HEK293 (cell line): ENCODE measurements around the gene MEGF6.

Experiments
- CTCF ChIA-PET: fragments of 350-600 bp; formaldehyde crosslinking; extraction: SDS; loops from one replicate; lab custom pipeline; 2021; ENCODE audit warnings: antibody characterized with exemption; lab: Yijun Ruan, JAX
- POLR2A ChIA-PET: fragments of 300-600 bp; formaldehyde crosslinking; extraction: SDS; loops from one replicate; lab custom pipeline; 2020; ENCODE audit warnings: antibody characterized with exemption, inconsistent platforms; lab: Yijun Ruan, JAX
- H3K27ac ChIP-seq: fragments of 200-500 bp; sonication (Bioruptor generic); 2 replicates; pipeline ENCODE4 v1.5.1; 2014; ENCODE audit warnings: low read depth, low read length, control low read depth, inconsistent platforms; ENCODE audit errors: extremely low read depth
- H3K36me3 ChIP-seq, 2 experiments: fragments of 200-500 bp in 1 of 2; sonication (Bioruptor generic) in 1 of 2; 1 replicate in 1 of 2; 2 replicates in 1 of 2; pipeline ENCODE4 v1.5.1; 2014 to 2017; ENCODE audit warnings: inconsistent platforms in 2 of 2, low read length in 2 of 2; ENCODE audit not compliant: control insufficient read depth in 2 of 2, insufficient read depth in 1 of 2
- H3K4me1 ChIP-seq: fragments of 200-500 bp; sonication (Bioruptor generic); 2 replicates; pipeline ENCODE4 v1.5.1; 2014; ENCODE audit warnings: mild to moderate bottlenecking, low read length, inconsistent platforms; ENCODE audit not compliant: control insufficient read depth, insufficient read depth
- H3K4me3 ChIP-seq: 2 replicates; pipeline ENCODE4 v1.5.1; 2011; ENCODE audit warnings: low read depth, mild to moderate bottlenecking, control low read depth, low read length, moderate library complexity
- H3K9me3 ChIP-seq: fragments of 200-500 bp; sonication (Bioruptor generic); 2 replicates; pipeline ENCODE4 v1.5.1; 2014; ENCODE audit warnings: low read depth, low read length, inconsistent platforms; ENCODE audit not compliant: control insufficient read depth, insufficient read depth
- WT1 ChIP-seq: fragments of 450-650 bp; formaldehyde crosslinking; IDR thresholded peaks from 2 replicates; pipeline ENCODE4 v1.5.1; 2016; ENCODE audit warnings: missing biosample characterization, missing genetic modification characterization
- ZBTB17 ChIP-seq: fragments of 450-650 bp; formaldehyde crosslinking; IDR thresholded peaks from 2 replicates; pipeline ENCODE4 v1.5.1; 2016; ENCODE audit warnings: missing biosample characterization, missing genetic modification characterization
- ZNF114 ChIP-seq: fragments of 450-650 bp; formaldehyde crosslinking; IDR thresholded peaks from 2 replicates; pipeline ENCODE4 v1.5.0; 2017; ENCODE audit warnings: missing biosample characterization, missing genetic modification characterization
- ZNF16 ChIP-seq: fragments of 450-650 bp; formaldehyde crosslinking; IDR thresholded peaks from 2 replicates; pipeline ENCODE4 v1.5.1; 2016; ENCODE audit warnings: low read depth, missing biosample characterization, missing genetic modification characterization
- ZNF175 ChIP-seq: fragments of 450-650 bp; formaldehyde crosslinking; IDR thresholded peaks from 2 replicates; pipeline ENCODE4 v1.5.1; 2016; ENCODE audit warnings: missing biosample characterization, missing genetic modification characterization
- ZNF214 ChIP-seq: fragments of 450-650 bp; formaldehyde crosslinking; IDR thresholded peaks from 2 replicates; pipeline ENCODE4 v1.5.1; 2017; ENCODE audit warnings: missing biosample characterization, mild to moderate bottlenecking, missing genetic modification characterization, borderline replicate concordance
- ZNF266 ChIP-seq: fragments of 450-650 bp; formaldehyde crosslinking; IDR thresholded peaks from 2 replicates; pipeline ENCODE4 v1.5.1; 2016; ENCODE audit warnings: missing biosample characterization, missing genetic modification characterization, low read depth
- ZNF302 ChIP-seq: fragments of 450-650 bp; formaldehyde crosslinking; IDR thresholded peaks from 2 replicates; pipeline ENCODE4 v1.5.1; 2016; ENCODE audit warnings: missing biosample characterization, missing genetic modification characterization, low read depth
- ZNF335 ChIP-seq: fragments of 450-650 bp; formaldehyde crosslinking; conservative IDR thresholded peaks from 2 replicates; pipeline ENCODE4 v1.5.1; 2016; ENCODE audit warnings: missing biosample characterization, missing genetic modification characterization
- ZNF366 ChIP-seq: fragments of 450-650 bp; formaldehyde crosslinking; conservative IDR thresholded peaks from 2 replicates; pipeline ENCODE4 v1.5.1; 2016; ENCODE audit warnings: missing biosample characterization, missing genetic modification characterization
- ZNF404 ChIP-seq: fragments of 450-650 bp; formaldehyde crosslinking; IDR thresholded peaks from 2 replicates; pipeline ENCODE4 v1.5.1; 2017; ENCODE audit warnings: missing biosample characterization, missing genetic modification characterization
- ZNF423 ChIP-seq: fragments of 450-650 bp; formaldehyde crosslinking; IDR thresholded peaks from 2 replicates; pipeline ENCODE4 v1.5.1; 2016; ENCODE audit warnings: missing biosample characterization, missing genetic modification characterization
- ZNF473 ChIP-seq: fragments of 450-650 bp; formaldehyde crosslinking; IDR thresholded peaks from 2 replicates; pipeline ENCODE4 v1.5.1; 2017; ENCODE audit warnings: missing biosample characterization, missing genetic modification characterization
- ZNF514 ChIP-seq: fragments of 450-650 bp; formaldehyde crosslinking; IDR thresholded peaks from 2 replicates; pipeline ENCODE4 v1.5.1; 2016; ENCODE audit warnings: missing biosample characterization, missing genetic modification characterization
- ZNF560 ChIP-seq: fragments of 450-650 bp; formaldehyde crosslinking; IDR thresholded peaks from 2 replicates; pipeline ENCODE4 v1.5.1; 2017; ENCODE audit warnings: missing biosample characterization, missing genetic modification characterization, borderline replicate concordance
- ZNF629 ChIP-seq: fragments of 450-650 bp; formaldehyde crosslinking; IDR thresholded peaks from 2 replicates; pipeline ENCODE4 v1.5.1; 2017; ENCODE audit warnings: missing biosample characterization, missing genetic modification characterization
- ZNF677 ChIP-seq: fragments of 450-650 bp; IDR thresholded peaks from 2 replicates; pipeline ENCODE4 v1.5.0; 2018; ENCODE audit warnings: missing biosample characterization, mild to moderate bottlenecking, missing genetic modification characterization, moderate library complexity
- ZNF707 ChIP-seq: fragments of 450-650 bp; formaldehyde crosslinking; IDR thresholded peaks from 2 replicates; pipeline ENCODE4 v1.5.1; 2016; ENCODE audit warnings: missing biosample characterization, missing genetic modification characterization
- TF ChIP-seq, protein P1 (sequence below): fragments of 450-650 bp; formaldehyde crosslinking; IDR thresholded peaks from 2 replicates; pipeline ENCODE4 v1.5.1; 2016; ENCODE audit warnings: missing biosample characterization, missing genetic modification characterization
- TF ChIP-seq, protein P2 (sequence below): IDR thresholded peaks from 2 replicates; pipeline ENCODE4 v1.6.1; 2011; ENCODE audit warnings: mild to moderate bottlenecking, low read depth, low read length, borderline replicate concordance
- TF ChIP-seq, protein P3 (sequence below): fragments of 450-650 bp; formaldehyde crosslinking; IDR thresholded peaks from 2 replicates; pipeline ENCODE4 v1.5.1; 2016; ENCODE audit warnings: missing biosample characterization, missing genetic modification characterization
- TF ChIP-seq, protein P4 (sequence below): fragments of 450-650 bp; formaldehyde crosslinking; IDR thresholded peaks from 2 replicates; pipeline ENCODE4 v1.5.1; 2016; ENCODE audit warnings: missing biosample characterization, missing genetic modification characterization
- TF ChIP-seq, protein P5 (sequence below): fragments of 450-650 bp; formaldehyde crosslinking; IDR thresholded peaks from 2 replicates; pipeline ENCODE4 v1.5.1; 2016; ENCODE audit warnings: missing biosample characterization, missing genetic modification characterization
- TF ChIP-seq, protein P6 (sequence below): fragments of 450-650 bp; formaldehyde crosslinking; IDR thresholded peaks from 2 replicates; pipeline ENCODE4 v1.5.1; 2016; ENCODE audit warnings: missing biosample characterization, missing genetic modification characterization

Gene MEGF6

DNA sequence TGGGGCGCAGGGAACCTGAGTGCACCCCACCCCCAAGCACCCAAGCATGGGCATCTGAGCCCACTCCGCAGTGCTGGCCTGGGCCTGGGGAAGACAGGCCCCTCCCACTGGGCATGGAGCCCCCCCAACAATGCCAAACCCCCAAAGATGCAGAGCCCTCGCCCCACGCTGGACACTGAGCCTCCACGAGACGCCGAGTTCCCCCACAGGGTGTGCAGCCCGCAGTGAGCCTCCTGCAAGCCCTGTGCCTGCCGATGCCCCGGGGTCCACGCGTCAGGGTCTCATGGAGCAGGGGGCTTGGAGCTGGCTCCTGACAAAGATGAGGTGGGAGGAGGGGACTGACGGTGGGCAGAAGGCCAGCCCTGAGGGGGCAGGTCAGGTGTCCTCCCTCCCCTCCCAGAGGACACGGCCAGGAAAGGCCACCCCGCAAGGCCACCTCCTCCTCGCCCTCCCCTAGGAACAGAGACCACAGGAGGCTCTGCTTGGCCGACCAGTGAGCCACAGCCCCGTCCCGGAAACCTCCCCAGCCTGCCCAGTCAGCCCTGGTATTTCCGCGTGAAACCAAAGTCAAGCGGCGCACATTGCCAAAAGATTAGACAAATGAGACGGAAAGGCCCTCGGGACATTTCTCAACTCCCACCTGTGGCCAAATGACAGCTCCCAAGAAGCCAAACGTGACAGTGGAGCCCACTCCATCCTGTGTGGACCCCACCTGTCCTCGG, 33.4 kb downstream of the MEGF6 start:
- no peak overlapping the region for H3K4me3 ChIP-seq
- no peak overlapping the region for H3K27ac ChIP-seq
- ChIA-PET CTCF (interaction anchor here (0.9 to 1.5 kb wide), 3 partner anchors 10 to 43 kb away, joined by 3 to 4 read pairs (median 4); no protein-coding TSS in a partner anchor), POLR2A (no interaction called here)
- no peaks in the 10 kb centered on the region for H3K36me3 ChIP-seq
- no peaks in the 10 kb centered on the region for H3K9me3 ChIP-seq
- H3K4me1 ChIP-seq: no peaks in the 10 kb centered on the region
- TF ChIP-seq, protein P1, sequence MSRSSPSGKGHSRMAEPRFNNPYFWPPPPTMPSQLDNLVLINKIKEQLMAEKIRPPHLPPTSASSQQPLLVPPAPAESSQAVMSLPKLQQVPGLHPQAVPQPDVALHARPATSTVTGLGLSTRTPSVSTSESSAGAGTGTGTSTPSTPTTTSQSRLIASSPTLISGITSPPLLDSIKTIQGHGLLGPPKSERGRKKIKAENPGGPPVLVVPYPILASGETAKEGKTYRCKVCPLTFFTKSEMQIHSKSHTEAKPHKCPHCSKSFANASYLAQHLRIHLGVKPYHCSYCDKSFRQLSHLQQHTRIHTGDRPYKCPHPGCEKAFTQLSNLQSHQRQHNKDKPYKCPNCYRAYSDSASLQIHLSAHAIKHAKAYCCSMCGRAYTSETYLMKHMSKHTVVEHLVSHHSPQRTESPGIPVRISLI (tag by site-specific recombination): no peak
- TF ChIP-seq ZNF423 (tag by site-specific recombination) (no peak), ZNF114 (tag by site-specific recombination) (no peak), ZNF473 (tag by site-specific recombination) (no peak), ZNF335 (no peak), ZNF16 (no peak), WT1 (tag by site-specific recombination) (no peak)
- TF ChIP-seq, protein P2, sequence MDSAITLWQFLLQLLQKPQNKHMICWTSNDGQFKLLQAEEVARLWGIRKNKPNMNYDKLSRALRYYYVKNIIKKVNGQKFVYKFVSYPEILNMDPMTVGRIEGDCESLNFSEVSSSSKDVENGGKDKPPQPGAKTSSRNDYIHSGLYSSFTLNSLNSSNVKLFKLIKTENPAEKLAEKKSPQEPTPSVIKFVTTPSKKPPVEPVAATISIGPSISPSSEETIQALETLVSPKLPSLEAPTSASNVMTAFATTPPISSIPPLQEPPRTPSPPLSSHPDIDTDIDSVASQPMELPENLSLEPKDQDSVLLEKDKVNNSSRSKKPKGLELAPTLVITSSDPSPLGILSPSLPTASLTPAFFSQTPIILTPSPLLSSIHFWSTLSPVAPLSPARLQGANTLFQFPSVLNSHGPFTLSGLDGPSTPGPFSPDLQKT: no peak
- TF ChIP-seq, protein P3, sequence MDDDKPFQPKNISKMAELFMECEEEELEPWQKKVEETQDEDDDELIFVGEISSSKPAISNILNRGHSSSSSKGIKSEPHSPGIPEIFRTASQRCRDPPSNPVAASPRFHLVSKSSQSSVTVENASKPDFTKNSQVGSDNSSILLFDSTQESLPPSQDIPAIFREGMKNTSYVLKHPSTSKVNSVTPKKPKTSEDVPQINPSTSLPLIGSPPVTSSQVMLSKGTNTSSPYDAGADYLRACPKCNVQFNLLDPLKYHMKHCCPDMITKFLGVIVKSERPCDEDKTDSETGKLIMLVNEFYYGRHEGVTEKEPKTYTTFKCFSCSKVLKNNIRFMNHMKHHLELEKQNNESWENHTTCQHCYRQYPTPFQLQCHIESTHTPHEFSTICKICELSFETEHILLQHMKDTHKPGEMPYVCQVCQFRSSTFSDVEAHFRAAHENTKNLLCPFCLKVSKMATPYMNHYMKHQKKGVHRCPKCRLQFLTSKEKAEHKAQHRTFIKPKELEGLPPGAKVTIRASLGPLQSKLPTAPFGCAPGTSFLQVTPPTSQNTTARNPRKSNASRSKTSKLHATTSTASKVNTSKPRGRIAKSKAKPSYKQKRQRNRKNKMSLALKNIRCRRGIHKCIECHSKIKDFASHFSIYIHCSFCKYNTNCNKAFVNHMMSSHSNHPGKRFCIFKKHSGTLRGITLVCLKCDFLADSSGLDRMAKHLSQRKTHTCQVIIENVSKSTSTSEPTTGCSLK (tag by site-specific recombination): no peak
- TF ChIP-seq, protein P4, sequence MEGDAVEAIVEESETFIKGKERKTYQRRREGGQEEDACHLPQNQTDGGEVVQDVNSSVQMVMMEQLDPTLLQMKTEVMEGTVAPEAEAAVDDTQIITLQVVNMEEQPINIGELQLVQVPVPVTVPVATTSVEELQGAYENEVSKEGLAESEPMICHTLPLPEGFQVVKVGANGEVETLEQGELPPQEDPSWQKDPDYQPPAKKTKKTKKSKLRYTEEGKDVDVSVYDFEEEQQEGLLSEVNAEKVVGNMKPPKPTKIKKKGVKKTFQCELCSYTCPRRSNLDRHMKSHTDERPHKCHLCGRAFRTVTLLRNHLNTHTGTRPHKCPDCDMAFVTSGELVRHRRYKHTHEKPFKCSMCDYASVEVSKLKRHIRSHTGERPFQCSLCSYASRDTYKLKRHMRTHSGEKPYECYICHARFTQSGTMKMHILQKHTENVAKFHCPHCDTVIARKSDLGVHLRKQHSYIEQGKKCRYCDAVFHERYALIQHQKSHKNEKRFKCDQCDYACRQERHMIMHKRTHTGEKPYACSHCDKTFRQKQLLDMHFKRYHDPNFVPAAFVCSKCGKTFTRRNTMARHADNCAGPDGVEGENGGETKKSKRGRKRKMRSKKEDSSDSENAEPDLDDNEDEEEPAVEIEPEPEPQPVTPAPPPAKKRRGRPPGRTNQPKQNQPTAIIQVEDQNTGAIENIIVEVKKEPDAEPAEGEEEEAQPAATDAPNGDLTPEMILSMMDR (tag by site-specific recombination): no peak
- TF ChIP-seq, protein P5, sequence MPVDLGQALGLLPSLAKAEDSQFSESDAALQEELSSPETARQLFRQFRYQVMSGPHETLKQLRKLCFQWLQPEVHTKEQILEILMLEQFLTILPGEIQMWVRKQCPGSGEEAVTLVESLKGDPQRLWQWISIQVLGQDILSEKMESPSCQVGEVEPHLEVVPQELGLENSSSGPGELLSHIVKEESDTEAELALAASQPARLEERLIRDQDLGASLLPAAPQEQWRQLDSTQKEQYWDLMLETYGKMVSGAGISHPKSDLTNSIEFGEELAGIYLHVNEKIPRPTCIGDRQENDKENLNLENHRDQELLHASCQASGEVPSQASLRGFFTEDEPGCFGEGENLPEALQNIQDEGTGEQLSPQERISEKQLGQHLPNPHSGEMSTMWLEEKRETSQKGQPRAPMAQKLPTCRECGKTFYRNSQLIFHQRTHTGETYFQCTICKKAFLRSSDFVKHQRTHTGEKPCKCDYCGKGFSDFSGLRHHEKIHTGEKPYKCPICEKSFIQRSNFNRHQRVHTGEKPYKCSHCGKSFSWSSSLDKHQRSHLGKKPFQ (tag by site-specific recombination): no peak

DNA sequence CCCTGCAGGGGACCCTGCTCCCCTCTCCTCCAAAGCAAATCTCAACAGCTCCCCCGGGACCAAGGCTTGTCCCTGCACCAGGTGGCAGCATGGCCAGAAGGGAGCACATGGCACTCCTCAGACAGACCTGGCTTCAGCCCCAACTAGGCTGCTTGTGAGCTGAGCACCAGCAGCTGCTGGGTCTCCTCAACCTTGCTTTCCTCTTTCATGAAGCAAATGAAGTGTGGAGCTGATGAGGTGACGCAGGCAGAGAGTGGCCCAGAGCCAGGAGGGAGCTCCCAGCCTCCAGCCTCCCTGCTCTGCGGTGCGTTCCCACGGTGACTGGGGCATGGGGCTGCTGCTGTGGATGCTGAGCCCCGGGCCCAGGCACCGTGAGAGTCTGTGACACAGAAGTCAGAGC, 34.0 kb downstream of the MEGF6 start:
- Histone ChIP-seq H3K27ac (no peak overlapping the region), H3K9me3 (no peaks in the 10 kb centered on the region), H3K36me3 (no peaks in the 10 kb centered on the region), H3K4me1 (no peaks in the 10 kb centered on the region), H3K4me3 (no peak overlapping the region)
- ChIA-PET CTCF (interaction anchor here (0.9 to 1.3 kb wide), 2 partner anchors 11 to 43 kb away, joined by 3 to 4 read pairs; no protein-coding TSS in a partner anchor), POLR2A (no interaction called here)
- TF ChIP-seq ZNF404 (tag by site-specific recombination) (no peak), ZNF366 (tag by site-specific recombination) (no peak), ZNF266 (no peak), ZNF707 (tag by site-specific recombination) (no peak), ZNF302 (tag by site-specific recombination) (no peak), ZNF677 (no peak), ZNF175 (tag by site-specific recombination) (no peak), ZNF214 (tag by site-specific recombination) (no peak), ZNF560 (tag by site-specific recombination) (no peak), ZBTB17 (tag by site-specific recombination) (no peak), ZNF514 (no peak), ZNF629 (tag by site-specific recombination) (no peak)
- TF ChIP-seq, protein P6, sequence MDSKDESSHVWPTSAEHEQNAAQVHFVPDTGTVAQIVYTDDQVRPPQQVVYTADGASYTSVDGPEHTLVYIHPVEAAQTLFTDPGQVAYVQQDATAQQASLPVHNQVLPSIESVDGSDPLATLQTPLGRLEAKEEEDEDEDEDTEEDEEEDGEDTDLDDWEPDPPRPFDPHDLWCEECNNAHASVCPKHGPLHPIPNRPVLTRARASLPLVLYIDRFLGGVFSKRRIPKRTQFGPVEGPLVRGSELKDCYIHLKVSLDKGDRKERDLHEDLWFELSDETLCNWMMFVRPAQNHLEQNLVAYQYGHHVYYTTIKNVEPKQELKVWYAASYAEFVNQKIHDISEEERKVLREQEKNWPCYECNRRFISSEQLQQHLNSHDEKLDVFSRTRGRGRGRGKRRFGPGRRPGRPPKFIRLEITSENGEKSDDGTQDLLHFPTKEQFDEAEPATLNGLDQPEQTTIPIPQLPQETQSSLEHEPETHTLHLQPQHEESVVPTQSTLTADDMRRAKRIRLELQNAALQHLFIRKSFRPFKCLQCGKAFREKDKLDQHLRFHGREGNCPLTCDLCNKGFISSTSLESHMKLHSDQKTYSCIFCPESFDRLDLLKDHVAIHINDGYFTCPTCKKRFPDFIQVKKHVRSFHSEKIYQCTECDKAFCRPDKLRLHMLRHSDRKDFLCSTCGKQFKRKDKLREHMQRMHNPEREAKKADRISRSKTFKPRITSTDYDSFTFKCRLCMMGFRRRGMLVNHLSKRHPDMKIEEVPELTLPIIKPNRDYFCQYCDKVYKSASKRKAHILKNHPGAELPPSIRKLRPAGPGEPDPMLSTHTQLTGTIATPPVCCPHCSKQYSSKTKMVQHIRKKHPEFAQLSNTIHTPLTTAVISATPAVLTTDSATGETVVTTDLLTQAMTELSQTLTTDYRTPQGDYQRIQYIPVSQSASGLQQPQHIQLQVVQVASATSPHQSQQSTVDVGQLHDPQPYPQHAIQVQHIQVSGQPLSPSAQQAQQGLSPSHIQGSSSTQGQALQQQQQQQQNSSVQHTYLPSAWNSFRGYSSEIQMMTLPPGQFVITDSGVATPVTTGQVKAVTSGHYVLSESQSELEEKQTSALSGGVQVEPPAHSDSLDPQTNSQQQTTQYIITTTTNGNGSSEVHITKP: no peak
